ENCODE data around the gene CBFB.

- peak in 1 of 3 donors; percentile 67 for TF ChIP-seq POLR2AphosphoS5 (IDR thresholded peaks at IDR 0.05)
- TF ChIP-seq, protein P1, sequence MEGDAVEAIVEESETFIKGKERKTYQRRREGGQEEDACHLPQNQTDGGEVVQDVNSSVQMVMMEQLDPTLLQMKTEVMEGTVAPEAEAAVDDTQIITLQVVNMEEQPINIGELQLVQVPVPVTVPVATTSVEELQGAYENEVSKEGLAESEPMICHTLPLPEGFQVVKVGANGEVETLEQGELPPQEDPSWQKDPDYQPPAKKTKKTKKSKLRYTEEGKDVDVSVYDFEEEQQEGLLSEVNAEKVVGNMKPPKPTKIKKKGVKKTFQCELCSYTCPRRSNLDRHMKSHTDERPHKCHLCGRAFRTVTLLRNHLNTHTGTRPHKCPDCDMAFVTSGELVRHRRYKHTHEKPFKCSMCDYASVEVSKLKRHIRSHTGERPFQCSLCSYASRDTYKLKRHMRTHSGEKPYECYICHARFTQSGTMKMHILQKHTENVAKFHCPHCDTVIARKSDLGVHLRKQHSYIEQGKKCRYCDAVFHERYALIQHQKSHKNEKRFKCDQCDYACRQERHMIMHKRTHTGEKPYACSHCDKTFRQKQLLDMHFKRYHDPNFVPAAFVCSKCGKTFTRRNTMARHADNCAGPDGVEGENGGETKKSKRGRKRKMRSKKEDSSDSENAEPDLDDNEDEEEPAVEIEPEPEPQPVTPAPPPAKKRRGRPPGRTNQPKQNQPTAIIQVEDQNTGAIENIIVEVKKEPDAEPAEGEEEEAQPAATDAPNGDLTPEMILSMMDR (IDR thresholded peaks at IDR 0.05) = no peak
Observed at GRCh38 chr16:66996324-66996982, 32.5 kb upstream of the CBFB start.

Data from breast epithelium (tissue), 3 donors.